GM19351 (cell line): ENCODE results near the gene MYNN.
"Not testable (repeated sequence)": the region's sequence is repeated elsewhere in the genome, so short reads cannot be mapped to it uniquely, and the experiment has no call there.

Experiments used
- ATAC-seq: cut with Tn5 transposase; IDR thresholded peaks from one replicate; pipeline ENCODE4 v1.9.1; 2021; ENCODE audit warnings: mild to moderate bottlenecking, moderate library complexity; ENCODE audit not compliant: unreplicated experiment

Gene MYNN

DNA sequence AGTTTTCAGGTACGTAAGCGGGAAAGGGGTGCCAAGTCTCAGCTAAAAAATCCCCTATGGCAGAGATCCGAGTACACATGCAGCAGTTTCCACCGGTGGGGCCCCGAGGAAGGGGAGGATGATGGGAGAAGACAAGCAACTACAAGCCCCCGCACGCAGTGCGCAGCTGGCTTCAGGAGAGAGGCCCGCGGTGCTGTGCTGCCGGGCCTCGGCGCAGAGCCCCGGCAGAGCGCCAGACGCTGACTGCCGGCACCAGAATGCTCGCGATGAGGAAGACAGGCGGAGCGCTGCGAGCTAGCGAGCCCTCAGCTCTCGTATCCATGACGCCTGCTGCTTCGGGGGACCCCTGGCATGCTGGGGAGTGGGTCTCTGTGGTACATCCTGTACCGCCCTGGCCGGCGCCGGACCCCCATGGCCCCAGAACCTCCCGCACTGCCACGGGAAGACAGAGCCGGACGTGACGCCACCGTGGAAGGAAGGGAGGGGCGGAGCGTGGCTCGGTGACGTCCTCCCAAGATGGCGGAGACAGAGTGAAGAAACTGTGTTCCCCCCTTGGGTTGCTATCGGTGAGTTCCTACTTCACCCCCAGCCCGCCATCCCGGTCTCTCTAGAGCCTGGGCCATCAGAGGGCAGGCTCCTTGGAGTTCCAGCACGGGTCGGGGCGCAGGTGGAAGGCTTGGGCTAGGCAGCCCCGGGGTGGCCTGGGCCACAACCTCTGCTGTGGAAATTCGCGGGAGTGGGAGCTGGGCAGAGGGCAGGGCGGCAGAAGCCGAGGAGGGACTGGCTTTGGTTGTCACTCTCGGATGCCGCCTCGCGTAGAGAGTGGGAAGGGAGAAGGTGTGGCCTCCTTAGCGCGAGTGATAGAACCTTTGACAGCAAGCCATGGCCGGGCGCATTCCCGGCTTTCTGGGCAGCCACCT is at the start of gene MYNN:
Gene MYNN (plus strand): TSS at position 500 of the 920 bp plus-strand sequence. CDS start 900 bp downstream, outside the sequence.
- ATAC-seq: peak; percentile 77

- ATAC-seq: not testable (repeated sequence)
Observed at GRCh38 chr3:169731857-169732256, 41.3 kb upstream of the MYNN start.

GRCh38 chr3:169739067-169739466 is 34.1 kb upstream of the MYNN start:
- no peak for ATAC-seq

DNA sequence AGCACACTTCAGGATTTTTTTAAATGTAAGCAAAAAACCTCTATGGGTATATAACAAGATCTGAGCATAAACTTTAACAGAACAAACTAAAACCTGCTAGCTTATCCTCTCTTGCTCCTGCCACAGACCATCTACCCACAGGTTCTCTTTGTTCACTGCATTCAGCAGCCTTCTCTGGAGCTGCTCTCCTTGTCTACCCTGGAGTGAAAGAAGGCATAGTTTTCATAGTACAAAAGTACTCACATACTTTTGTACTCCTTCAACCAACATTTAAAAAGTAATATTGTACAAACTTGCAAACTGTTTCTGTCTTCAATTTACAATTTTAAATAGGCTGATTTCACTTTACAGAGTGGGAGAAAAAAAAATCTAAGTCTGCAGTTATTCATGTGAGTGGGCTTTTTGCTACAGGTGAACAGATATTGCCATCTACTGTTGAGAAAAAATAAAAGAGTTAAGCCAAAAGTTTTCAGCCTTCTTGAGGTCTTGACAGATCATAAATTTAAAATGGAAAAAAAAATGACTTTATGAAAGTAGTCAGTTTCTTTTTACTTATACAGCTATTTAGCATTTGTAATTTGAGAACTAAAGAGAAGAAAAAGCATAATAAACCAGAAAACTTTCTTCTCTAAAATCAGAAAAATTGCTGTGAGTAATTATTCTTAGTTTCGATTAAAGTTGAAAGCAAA is 28.7 kb upstream of the MYNN start:
- ATAC-seq: no peak

DNA sequence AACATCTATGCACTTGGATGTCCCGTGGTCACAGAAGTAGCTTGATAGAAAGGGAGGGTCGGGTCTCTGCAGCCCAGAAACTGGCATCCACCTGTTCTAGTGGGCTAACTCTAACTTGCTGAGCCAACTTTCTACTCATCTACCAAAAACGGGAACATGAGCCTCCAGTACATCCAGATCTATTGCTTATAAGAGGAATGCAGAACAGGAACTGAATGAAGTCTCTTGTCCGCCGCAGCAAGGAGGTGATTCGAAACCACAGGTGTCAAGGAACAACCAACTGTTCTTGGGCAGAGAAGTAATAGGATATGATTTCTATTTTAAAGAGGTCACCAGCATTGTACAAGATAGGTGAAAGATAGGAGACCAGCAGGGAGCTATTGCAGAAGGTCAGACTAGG is 26.3 kb upstream of the MYNN start:
- no peak for ATAC-seq

GRCh38 chr3:169748670-169749069 is 24.5 kb upstream of the MYNN start:
- ATAC-seq: peak; percentile 62

- ATAC-seq: peak; percentile 35
Observed at GRCh38 chr3:169750665-169751064, 22.5 kb upstream of the MYNN start.

- no peak for ATAC-seq
Observed at GRCh38 chr3:169751875-169752274, 21.3 kb upstream of the MYNN start.

DNA sequence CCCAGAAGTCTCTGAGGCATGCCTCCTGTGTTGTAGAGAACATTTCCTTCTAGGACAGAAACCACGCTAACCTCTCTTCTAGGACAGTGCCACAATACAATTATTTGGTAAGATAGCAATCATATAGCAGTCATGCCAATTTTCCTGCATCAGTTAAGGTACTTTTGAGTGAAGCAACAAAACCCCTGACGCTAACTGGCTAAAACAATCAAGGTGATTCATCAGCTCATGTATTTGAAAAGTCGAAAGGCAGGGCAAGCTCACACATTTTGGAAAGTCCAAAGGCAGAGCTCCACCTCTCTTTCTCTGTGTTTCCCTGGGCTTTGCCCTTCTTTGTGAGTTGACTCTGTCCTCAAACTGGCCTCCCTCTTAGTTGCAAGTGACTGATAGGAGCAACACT is 18.5 kb upstream of the MYNN start:
- no peak for ATAC-seq

DNA sequence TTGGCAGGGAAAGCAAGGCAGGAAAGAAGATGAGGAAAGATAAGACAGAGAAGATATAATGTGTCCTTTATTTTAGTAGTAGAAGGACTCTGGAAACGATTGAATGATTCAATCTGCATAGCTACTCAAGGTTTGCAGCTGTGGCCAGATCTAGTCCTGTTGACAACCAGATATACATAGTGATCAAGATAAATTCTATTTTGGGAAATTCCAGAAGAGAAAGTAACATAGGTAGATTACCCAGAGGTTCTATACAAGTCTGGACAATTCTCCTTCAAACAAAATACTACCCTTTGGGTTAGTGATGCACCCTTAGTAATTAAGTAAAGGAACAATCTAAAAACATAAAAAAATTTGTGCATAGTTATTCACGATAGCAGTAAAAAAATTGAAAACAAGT is 17.7 kb upstream of the MYNN start:
- ATAC-seq: no peak

GRCh38 chr3:169758359-169758994 is 14.7 kb upstream of the MYNN start:
- no peak for ATAC-seq

GRCh38 chr3:169759256-169759655 is 13.9 kb upstream of the MYNN start:
- ATAC-seq: peak; percentile 40

DNA sequence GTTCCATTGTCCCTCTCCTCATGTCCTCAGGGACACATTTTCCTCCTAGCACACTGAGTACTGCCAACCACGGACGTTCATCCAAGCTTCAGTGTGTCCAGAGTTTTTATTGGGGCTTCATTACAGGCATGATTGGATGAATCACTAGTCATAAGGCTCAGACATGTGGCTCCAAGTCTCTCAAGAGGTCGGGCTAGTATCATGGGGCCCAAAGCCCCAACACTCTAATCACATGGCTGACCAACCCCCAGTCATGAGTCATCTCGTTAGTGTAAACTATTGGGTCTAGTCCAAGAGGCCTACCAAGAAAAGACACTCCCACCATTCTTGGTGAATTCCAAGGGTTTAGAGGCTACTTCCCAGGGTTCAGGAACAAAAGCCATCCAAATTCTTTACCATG is 12.7 kb upstream of the MYNN start:
- ATAC-seq: no peak

GRCh38 chr3:169764312-169764881 is 8.8 kb upstream of the MYNN start:
- ATAC-seq: peak; percentile 49

GRCh38 chr3:169764882-169765612 is 8.1 kb upstream of the MYNN start, which contains the start of gene TERC:
Gene TERC (minus strand): TSS chr3:169765060.
- peak; percentile 64 for ATAC-seq

- ATAC-seq: peak; percentile 29
Observed at GRCh38 chr3:169769287-169770181, 3.7 kb upstream of the MYNN start, which contains the start of gene ACTRT3. Gene ACTRT3 (minus strand): TSS chr3:169769561. CDS start chr3:169769520, 41 bp downstream.

GRCh38 chr3:169771497-169772304 is 1.5 kb upstream of the MYNN start:
- ATAC-seq: peak; percentile 9

DNA sequence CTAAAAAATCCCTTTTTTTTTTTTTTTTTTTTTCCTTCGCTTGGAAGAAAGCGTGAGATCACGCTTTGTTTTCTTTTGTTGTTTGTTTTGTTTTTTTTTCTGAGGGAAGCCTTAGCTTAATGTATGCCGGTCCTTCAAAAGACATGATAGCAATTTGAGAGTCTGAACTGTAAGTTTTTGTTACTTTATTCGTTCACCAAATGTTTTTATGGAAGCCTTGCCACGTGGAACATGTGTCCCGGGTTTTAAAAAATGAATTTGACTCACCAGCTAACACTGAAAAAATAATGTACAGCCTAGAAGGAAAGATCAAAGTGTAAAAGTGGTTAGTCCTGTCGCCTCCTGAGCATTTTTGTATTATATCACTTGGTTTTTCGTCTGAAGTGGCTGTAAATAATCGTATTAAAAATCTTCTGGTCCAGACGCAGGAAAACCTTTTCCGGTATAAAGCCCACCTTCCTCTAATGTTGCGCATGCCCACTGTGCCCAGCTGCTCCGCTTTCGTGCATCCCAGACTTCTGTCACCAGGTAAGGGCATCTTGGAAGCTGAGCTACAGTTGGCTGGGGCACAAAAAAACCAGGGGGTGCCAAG is 795 bp upstream of the MYNN start:
- ATAC-seq: peak; percentile 4
